Measurements from ENCODE around the gene C10orf67.
"Not testable (repeated sequence)": the region's sequence is repeated elsewhere in the genome, so short reads cannot be mapped to it uniquely, and the experiment has no call there.

C10orf67 gene

GRCh38 chr10:23280419-23281043 is 64.1 kb downstream of the C10orf67 start:
- no peak overlapping the region for H3K4me3 ChIP-seq (ENCODE audit: low read depth, low read length)
- TF ChIP-seq, protein P1, sequence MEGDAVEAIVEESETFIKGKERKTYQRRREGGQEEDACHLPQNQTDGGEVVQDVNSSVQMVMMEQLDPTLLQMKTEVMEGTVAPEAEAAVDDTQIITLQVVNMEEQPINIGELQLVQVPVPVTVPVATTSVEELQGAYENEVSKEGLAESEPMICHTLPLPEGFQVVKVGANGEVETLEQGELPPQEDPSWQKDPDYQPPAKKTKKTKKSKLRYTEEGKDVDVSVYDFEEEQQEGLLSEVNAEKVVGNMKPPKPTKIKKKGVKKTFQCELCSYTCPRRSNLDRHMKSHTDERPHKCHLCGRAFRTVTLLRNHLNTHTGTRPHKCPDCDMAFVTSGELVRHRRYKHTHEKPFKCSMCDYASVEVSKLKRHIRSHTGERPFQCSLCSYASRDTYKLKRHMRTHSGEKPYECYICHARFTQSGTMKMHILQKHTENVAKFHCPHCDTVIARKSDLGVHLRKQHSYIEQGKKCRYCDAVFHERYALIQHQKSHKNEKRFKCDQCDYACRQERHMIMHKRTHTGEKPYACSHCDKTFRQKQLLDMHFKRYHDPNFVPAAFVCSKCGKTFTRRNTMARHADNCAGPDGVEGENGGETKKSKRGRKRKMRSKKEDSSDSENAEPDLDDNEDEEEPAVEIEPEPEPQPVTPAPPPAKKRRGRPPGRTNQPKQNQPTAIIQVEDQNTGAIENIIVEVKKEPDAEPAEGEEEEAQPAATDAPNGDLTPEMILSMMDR (IDR thresholded peaks at IDR 0.05; ENCODE audit: low read depth, low read length, missing control alignments), result no peak
- no peak for DNase-seq (ENCODE audit: low read depth)
- in situ Hi-C loops (cut with HindIII; ENCODE audit: low sequenced_read_pairs), result no loop called here

- DNase-seq (ENCODE audit: low read depth), result no peak
- TF ChIP-seq, protein P1 (IDR thresholded peaks at IDR 0.05; ENCODE audit: low read depth, low read length, missing control alignments), result no peak
- H3K4me3 ChIP-seq (ENCODE audit: low read depth, low read length), result no peak overlapping the region
- in situ Hi-C loops (cut with HindIII; ENCODE audit: low sequenced_read_pairs), result no loop called here
These were observed 69.2 kb downstream of the C10orf67 start for GRCh38 chr10:23275355-23275754.

GRCh38 chr10:23274179-23274578 is 70.4 kb downstream of the C10orf67 start:
- in situ Hi-C loops (cut with HindIII; ENCODE audit: low sequenced_read_pairs); H3K4me3 ChIP-seq (ENCODE audit: low read depth, low read length); DNase-seq (ENCODE audit: low read depth): not testable (repeated sequence)

- TF ChIP-seq, protein P1 (IDR thresholded peaks at IDR 0.05; ENCODE audit: low read depth, low read length, missing control alignments), result no peak
- in situ Hi-C loops (cut with HindIII; ENCODE audit: low sequenced_read_pairs), result no loop called here
- no peak for DNase-seq (ENCODE audit: low read depth)
- H3K4me3 ChIP-seq (ENCODE audit: low read depth, low read length), result no peak overlapping the region
These were observed 74.1 kb downstream of the C10orf67 start for GRCh38 chr10:23270531-23270930.

- in situ Hi-C loops (cut with HindIII; ENCODE audit: low sequenced_read_pairs), result no loop called here
- DNase-seq (ENCODE audit: low read depth), result no peak
- TF ChIP-seq, protein P1 (IDR thresholded peaks at IDR 0.05; ENCODE audit: low read depth, low read length, missing control alignments), result no peak
- H3K4me3 ChIP-seq (ENCODE audit: low read depth, low read length), result no peak overlapping the region
These were observed 81.0 kb downstream of the C10orf67 start for GRCh38 chr10:23263441-23264164.

DNA sequence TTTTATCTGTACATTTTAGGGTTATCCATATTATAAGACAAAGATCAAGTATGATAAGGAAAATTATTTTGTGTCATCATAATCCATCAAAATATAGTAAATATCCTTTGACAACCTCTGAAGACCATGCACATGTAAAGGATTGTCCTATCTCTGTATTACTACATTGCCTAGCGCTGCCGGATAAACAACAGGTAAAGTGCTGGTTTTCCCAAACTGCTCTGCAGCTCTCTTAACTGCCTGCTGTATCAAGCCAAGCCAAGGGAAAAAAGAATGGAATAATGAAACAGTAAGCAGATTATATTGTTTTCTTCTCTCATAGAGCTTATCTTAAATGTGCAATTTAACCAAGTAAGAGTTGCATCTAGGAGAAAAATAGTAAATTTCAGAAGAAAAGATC is 81.7 kb downstream of the C10orf67 start:
- H3K4me3 ChIP-seq (ENCODE audit: low read depth, low read length), result no peak overlapping the region
- TF ChIP-seq, protein P1 (IDR thresholded peaks at IDR 0.05; ENCODE audit: low read depth, low read length, missing control alignments), result no peak
- in situ Hi-C loops (cut with HindIII; ENCODE audit: low sequenced_read_pairs), result no loop called here
- DNase-seq (ENCODE audit: low read depth), result no peak

DNA sequence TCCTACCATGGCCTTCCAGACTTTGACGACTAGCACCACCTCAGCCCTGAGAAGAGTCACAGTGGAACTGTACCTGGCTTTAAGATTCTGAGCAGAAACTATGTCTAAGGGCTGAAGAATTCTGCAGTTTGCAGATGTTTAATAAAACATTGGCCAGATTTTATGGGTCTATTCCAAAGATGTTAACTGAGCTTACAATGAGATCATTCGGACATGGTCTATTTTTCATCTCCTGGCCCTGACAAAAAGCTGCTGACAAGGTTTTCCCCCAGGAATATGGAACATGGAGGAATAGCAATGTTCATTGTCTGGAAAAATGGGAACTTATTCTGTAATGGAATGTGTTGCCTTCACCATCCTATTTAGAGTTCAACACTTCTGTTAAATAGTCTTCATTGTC is 86.1 kb downstream of the C10orf67 start:
- no peak for DNase-seq (ENCODE audit: low read depth)
- TF ChIP-seq, protein P1 (IDR thresholded peaks at IDR 0.05; ENCODE audit: low read depth, low read length, missing control alignments), result no peak
- in situ Hi-C loops (cut with HindIII; ENCODE audit: low sequenced_read_pairs), result no loop called here
- H3K4me3 ChIP-seq (ENCODE audit: low read depth, low read length), result no peak overlapping the region

Measured in astrocyte of the cerebellum (primary cell).